ENCODE measurements around the gene OR2B6. TPM values are rescaled to one million over a fixed set of nuclear protein-coding genes. Genes with fewer than 3 reads are reported as not detected.

OR2B6 gene
- total and polyA plus RNA-seq, 8 donors: not detected

- no peak overlapping the region for H3K27ac ChIP-seq
- H3K4me3 ChIP-seq: no peak overlapping the region
- DNase-seq: no peak
- 36 to 43% (median 40%) methylated on average over 3 of the region's 3 CpGs for WGBS, 5 donors
- H3K36me3 ChIP-seq: no peaks in the 10 kb centered on the region
- H3K9me3 ChIP-seq: no peaks in the 10 kb centered on the region
- H3K4me1 ChIP-seq: no peaks in the 10 kb centered on the region
- intact Hi-C loops (cut with DNase I; ENCODE audit: low total_unique reads): no loop called here
- peaks cover 0 to 29% (median 3%) of the 10 kb centered on the region in 3 donors for H3K27me3 ChIP-seq
- TF ChIP-seq CTCF (IDR thresholded peaks at IDR 0.05) (no peak), POLR2AphosphoS5 (IDR thresholded peaks at IDR 0.05) (no peak)
Observed at GRCh38 chr6:28005975-28006374, 48.9 kb downstream of the OR2B6 start.

Other genes with a start within 250 kb of the OR2B6 start
- not detected for gene OR2B2, start 44.8 kb upstream of the OR2B6 start, total RNA-seq
- not detected for gene OR2B2, start 44.8 kb upstream of the OR2B6 start, polyA plus RNA-seq
- gene ZNF165, start 123.3 kb downstream of the OR2B6 start, total RNA-seq: 1 to 10 TPM in 4 of 5 donors, not detected in 1; 1.2 to 4.2 (median 2.7) TPM
- 1 to 10 TPM; 1.7 to 2.3 (median 1.8) TPM for gene ZNF165, start 123.3 kb downstream of the OR2B6 start, polyA plus RNA-seq
- gene ZSCAN16, start 167.4 kb downstream of the OR2B6 start, total RNA-seq: 1 to 10 TPM in 4 of 5 donors, not detected in 1; 3.8 to 9.0 (median 4.9) TPM
- gene ZSCAN16, start 167.4 kb downstream of the OR2B6 start, polyA plus RNA-seq: 10 to 100 TPM in 1 of 3 donors, 1 to 10 TPM in 2; 6.1 to 13.0 (median 7.1) TPM
- gene ZKSCAN8, start 184.6 kb downstream of the OR2B6 start, total RNA-seq: 100 to 1,000 TPM in 1 of 5 donors, 10 to 100 TPM in 3, 1 to 10 TPM in 1; 6.4 to 101 (median 17.8) TPM
- gene ZKSCAN8, start 184.6 kb downstream of the OR2B6 start, polyA plus RNA-seq: 1 to 10 TPM; 1.8 to 2.9 (median 1.8) TPM

All from stomach (tissue), 9 donors.